ENCODE measurements around the gene PCNT. TPM values are rescaled to one million over a fixed set of nuclear protein-coding genes. Genes with fewer than 3 reads are reported as not detected.

Gene PCNT
- total and polyA plus RNA-seq, 2 of the 8 experiments (the other 6 are each of a cell fraction or from before 2014, with no cell fraction given): 9.9 to 45.1 TPM

DNA sequence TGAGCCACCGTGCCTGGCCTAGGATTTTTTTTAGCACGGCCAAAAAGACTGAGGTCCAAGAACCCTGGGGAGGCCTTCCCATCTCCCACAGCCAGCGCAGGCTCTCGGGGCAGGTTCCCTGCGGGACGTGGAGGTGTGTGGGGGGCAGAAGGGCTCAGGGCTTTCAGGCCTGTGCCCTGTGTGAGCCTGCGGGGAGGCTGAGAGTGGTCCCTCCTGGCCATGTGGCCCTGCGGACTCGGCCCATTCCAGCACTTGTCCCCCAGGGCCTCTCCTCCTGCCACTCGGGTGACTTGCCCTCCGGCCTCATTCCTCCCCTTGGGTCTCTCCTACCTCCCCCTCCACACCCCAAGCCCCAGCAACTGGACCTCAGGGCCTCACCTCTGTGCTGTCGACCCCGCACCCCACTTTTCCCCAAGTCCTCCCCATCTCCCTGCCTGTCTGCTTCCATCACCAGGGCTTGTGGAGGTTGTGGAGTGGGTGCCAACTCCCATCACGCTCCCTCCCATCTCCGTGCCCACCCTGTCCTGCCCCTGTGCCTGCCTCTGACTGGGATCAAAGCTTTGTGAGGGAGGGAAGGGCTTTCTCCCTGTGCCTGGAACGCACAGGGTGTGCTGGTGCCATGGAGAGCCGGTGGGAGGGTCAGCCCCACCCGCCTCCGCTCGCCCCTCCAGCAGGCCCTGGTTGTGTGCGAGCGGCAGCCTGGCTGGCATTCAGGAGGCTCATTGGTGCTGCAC is 102.5 kb downstream of the PCNT start (continued):
- TF ChIP-seq, protein P1, sequence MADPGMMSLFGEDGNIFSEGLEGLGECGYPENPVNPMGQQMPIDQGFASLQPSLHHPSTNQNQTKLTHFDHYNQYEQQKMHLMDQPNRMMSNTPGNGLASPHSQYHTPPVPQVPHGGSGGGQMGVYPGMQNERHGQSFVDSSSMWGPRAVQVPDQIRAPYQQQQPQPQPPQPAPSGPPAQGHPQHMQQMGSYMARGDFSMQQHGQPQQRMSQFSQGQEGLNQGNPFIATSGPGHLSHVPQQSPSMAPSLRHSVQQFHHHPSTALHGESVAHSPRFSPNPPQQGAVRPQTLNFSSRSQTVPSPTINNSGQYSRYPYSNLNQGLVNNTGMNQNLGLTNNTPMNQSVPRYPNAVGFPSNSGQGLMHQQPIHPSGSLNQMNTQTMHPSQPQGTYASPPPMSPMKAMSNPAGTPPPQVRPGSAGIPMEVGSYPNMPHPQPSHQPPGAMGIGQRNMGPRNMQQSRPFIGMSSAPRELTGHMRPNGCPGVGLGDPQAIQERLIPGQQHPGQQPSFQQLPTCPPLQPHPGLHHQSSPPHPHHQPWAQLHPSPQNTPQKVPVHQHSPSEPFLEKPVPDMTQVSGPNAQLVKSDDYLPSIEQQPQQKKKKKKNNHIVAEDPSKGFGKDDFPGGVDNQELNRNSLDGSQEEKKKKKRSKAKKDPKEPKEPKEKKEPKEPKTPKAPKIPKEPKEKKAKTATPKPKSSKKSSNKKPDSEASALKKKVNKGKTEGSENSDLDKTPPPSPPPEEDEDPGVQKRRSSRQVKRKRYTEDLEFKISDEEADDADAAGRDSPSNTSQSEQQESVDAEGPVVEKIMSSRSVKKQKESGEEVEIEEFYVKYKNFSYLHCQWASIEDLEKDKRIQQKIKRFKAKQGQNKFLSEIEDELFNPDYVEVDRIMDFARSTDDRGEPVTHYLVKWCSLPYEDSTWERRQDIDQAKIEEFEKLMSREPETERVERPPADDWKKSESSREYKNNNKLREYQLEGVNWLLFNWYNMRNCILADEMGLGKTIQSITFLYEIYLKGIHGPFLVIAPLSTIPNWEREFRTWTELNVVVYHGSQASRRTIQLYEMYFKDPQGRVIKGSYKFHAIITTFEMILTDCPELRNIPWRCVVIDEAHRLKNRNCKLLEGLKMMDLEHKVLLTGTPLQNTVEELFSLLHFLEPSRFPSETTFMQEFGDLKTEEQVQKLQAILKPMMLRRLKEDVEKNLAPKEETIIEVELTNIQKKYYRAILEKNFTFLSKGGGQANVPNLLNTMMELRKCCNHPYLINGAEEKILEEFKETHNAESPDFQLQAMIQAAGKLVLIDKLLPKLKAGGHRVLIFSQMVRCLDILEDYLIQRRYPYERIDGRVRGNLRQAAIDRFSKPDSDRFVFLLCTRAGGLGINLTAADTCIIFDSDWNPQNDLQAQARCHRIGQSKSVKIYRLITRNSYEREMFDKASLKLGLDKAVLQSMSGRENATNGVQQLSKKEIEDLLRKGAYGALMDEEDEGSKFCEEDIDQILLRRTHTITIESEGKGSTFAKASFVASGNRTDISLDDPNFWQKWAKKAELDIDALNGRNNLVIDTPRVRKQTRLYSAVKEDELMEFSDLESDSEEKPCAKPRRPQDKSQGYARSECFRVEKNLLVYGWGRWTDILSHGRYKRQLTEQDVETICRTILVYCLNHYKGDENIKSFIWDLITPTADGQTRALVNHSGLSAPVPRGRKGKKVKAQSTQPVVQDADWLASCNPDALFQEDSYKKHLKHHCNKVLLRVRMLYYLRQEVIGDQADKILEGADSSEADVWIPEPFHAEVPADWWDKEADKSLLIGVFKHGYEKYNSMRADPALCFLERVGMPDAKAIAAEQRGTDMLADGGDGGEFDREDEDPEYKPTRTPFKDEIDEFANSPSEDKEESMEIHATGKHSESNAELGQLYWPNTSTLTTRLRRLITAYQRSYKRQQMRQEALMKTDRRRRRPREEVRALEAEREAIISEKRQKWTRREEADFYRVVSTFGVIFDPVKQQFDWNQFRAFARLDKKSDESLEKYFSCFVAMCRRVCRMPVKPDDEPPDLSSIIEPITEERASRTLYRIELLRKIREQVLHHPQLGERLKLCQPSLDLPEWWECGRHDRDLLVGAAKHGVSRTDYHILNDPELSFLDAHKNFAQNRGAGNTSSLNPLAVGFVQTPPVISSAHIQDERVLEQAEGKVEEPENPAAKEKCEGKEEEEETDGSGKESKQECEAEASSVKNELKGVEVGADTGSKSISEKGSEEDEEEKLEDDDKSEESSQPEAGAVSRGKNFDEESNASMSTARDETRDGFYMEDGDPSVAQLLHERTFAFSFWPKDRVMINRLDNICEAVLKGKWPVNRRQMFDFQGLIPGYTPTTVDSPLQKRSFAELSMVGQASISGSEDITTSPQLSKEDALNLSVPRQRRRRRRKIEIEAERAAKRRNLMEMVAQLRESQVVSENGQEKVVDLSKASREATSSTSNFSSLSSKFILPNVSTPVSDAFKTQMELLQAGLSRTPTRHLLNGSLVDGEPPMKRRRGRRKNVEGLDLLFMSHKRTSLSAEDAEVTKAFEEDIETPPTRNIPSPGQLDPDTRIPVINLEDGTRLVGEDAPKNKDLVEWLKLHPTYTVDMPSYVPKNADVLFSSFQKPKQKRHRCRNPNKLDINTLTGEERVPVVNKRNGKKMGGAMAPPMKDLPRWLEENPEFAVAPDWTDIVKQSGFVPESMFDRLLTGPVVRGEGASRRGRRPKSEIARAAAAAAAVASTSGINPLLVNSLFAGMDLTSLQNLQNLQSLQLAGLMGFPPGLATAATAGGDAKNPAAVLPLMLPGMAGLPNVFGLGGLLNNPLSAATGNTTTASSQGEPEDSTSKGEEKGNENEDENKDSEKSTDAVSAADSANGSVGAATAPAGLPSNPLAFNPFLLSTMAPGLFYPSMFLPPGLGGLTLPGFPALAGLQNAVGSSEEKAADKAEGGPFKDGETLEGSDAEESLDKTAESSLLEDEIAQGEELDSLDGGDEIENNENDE (IDR thresholded peaks at IDR 0.05; ENCODE audit: insufficient replicate concordance, low read length): no peak
- TF ChIP-seq CEBPB (IDR thresholded peaks at IDR 0.05; ENCODE audit: low read depth, low read length): no peak
- TF ChIP-seq FOSL1 (IDR thresholded peaks at IDR 0.05; ENCODE audit: insufficient read depth, low read depth, low read length): no peak
- no peak for TF ChIP-seq EGR1 (IDR thresholded peaks at IDR 0.05; ENCODE audit: borderline replicate concordance, low read depth, low read length)
- TF ChIP-seq SRF (IDR thresholded peaks at IDR 0.05; ENCODE audit: low read depth, low read length): no peak
- TF ChIP-seq KDM1A (IDR thresholded peaks at IDR 0.05; ENCODE audit: borderline replicate concordance, low read length): no peak
- TF ChIP-seq MAFK (IDR thresholded peaks at IDR 0.05; ENCODE audit: low read depth, low read length): no peak
- TF ChIP-seq NRF1 (IDR thresholded peaks at IDR 0.05; ENCODE audit: low read depth, low read length): no peak
